DOHH2 (cell line): ENCODE measurements around the gene CRABP1.

Source experiments
- CTCF ChIP-seq: fragments of 200-600 bp; sonication (generic); IDR thresholded peaks from one replicate; pipeline ENCODE4 v1.5.1; 2014; ENCODE audit warnings: antibody characterized with exemption, mild to moderate bottlenecking, low read depth, low read length; ENCODE audit not compliant: poor library complexity, severe bottlenecking
- EZH2phosphoT487 ChIP-seq: fragments of 200-600 bp; sonication (generic); IDR thresholded peaks from 2 replicates; pipeline ENCODE4 v1.6.1; 2017; ENCODE audit warnings: borderline replicate concordance, mild to moderate bottlenecking, antibody characterized with exemption, low read length, moderate library complexity, mixed read lengths

GRCh38 chr15:78321041-78321570 lies 19.0 kb upstream of the CRABP1 start:
- TF ChIP-seq CTCF: no peak
- TF ChIP-seq EZH2phosphoT487: no peak
